Measurements from ENCODE around the gene NUP50. TPM values are rescaled to one million over a fixed set of nuclear protein-coding genes. Genes with fewer than 3 reads are reported as not detected.

NUP50 gene
- total RNA-seq, 4 donors from 2014 or later: 33.9 to 66.5 (median 57.7) TPM

DNA sequence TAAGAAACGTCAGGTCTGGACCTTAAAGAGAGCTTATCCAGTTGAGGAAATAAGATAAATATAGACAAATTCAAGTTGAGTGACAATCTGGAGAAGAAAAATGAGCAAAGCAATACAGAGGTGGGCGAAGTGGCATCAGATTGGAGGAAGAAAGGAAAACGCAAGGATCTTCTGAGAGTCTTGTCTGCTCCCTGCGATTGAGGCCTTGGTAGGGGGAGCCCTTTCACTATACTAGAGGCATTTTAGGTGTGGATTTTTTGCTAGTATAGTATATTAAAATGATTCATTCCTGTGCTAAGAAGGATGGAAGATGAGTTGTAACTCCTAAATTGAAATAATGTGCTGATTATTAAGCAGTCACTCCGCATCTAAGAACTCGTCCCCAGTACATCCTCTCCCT is 8.1 kb downstream of the NUP50 start:
- TF ChIP-seq, protein P1, sequence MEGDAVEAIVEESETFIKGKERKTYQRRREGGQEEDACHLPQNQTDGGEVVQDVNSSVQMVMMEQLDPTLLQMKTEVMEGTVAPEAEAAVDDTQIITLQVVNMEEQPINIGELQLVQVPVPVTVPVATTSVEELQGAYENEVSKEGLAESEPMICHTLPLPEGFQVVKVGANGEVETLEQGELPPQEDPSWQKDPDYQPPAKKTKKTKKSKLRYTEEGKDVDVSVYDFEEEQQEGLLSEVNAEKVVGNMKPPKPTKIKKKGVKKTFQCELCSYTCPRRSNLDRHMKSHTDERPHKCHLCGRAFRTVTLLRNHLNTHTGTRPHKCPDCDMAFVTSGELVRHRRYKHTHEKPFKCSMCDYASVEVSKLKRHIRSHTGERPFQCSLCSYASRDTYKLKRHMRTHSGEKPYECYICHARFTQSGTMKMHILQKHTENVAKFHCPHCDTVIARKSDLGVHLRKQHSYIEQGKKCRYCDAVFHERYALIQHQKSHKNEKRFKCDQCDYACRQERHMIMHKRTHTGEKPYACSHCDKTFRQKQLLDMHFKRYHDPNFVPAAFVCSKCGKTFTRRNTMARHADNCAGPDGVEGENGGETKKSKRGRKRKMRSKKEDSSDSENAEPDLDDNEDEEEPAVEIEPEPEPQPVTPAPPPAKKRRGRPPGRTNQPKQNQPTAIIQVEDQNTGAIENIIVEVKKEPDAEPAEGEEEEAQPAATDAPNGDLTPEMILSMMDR (IDR thresholded peaks at IDR 0.05): no peak
- ATAC-seq (ENCODE audit: low FRiP score) (no peak), DNase-seq (ENCODE audit: low spot score) (no peak)

DNA sequence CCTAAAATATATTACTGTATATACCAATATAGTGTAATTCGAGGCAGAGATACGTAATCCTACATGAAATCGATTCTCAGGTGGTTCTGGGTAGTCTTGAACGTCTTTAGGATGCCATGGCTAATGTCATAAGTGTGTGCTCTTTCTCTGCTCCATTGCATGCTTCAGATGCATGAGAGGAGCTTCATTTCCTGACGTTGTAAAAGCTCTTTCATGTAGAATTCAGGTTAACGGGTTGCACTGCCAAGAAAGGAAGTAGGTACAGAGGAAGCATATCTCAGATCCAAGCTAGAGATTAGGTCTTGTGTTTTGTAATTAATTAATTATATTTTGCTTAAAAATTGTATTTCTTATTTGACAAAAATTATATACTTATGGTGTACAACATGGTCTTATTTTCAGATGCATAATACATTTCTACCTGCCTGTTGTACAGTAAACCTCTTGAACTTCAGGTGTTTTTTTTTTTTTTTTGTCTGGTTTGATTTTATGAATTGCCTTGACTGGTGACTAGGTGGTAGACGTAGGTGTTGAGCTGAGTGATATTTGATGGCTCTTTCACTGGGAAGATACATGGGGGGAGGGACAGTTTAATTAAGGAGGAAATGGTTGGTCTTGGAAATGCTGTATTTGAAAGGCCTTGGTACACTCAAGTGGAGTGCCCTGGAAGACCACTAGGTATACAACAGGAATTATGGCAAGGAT is 9.3 kb downstream of the NUP50 start:
- no peak for DNase-seq (ENCODE audit: low spot score)
- no peak for ATAC-seq (ENCODE audit: low FRiP score)
- TF ChIP-seq, protein P1 (IDR thresholded peaks at IDR 0.05): no peak

DNA sequence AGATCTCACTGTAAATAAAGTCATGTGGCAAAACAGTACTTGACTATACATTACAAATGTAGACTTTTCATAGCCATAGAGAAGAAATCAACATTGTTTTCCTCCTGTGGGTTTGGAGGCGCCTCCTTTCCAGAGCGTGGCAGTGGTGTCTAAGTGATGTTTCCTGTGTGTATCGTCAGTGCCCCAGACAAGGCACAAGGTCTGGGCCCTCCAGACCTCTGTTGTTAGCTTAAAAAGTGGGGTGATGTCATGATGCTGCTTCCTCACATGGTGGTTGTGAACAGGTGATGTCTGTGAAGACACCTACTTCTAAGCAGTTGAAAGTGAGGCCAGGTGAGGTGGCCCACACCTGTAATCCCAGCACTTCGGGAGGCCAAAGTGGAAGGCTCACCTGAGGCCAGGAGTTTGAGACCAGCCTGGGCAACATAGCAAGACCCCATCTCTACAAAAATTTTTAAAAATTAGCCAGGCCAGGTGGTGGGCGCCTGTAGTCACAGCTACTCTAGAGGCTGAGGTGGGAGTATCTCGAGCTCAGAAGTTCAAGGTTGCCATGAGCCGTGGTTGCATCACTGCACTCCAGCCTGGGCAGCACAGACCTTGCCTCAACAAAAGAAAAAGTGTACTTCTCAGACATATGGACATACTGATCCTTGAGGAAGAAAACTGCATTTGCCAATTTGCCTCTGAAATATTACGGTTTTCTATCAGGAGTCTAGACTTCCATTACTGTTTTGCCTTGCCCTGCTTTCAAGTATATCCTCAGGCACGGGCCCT is 15.7 kb downstream of the NUP50 start:
- DNase-seq (ENCODE audit: low spot score) (no peak), ATAC-seq (ENCODE audit: low FRiP score) (no peak)
- TF ChIP-seq, protein P1 (IDR thresholded peaks at IDR 0.05): no peak

DNA sequence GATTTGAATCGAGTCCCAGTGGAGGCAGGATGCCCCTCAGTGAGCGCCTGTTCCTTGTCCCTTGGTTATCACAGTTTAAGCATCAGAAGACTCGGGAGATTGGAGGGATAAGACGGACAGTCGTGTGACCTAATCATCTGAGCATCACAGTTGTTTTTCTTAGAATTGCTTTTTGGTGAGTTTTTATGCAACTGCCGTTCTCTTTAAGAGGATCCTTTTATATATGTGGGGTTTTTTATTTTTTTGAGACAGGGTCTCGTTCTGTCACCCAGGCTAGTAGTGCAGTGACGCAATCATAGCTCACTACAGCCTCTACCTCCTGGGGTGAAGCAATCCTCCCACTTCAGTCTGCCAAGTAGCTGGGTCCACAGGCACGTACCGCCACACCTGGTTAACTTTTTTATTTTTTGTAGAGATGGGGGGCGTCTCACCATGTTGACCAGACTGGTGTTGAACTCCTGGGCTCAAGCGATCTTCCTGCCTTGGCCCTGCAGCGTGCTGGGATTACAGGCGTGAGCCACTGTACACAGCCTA is 16.5 kb downstream of the NUP50 start:
- DNase-seq (ENCODE audit: low spot score): no peak
- TF ChIP-seq, protein P1 (IDR thresholded peaks at IDR 0.05): no peak
- ATAC-seq (ENCODE audit: low FRiP score): no peak

DNA sequence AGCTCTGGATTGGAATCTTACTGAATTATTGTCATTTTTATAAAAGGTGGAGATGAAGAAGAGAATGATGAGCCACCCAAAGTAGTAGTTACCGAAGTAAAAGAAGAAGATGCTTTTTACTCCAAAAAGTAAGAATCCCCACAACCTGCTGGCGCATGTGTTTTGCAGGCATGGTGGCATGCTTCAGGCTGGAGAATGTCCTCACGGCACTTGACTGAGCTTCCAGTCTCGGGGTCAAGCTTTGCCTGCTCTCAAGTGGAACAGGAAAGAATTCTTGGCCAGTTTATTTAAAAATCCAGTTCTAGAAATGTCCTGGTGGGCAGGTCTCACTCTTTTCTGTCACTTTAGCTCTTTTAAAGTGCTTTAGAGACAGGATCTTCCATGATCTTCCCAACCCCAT is 17.5 kb downstream of the NUP50 start:
- DNase-seq (ENCODE audit: low spot score) (no peak), ATAC-seq (ENCODE audit: low FRiP score) (no peak)
- TF ChIP-seq, protein P1 (IDR thresholded peaks at IDR 0.05): no peak

DNA sequence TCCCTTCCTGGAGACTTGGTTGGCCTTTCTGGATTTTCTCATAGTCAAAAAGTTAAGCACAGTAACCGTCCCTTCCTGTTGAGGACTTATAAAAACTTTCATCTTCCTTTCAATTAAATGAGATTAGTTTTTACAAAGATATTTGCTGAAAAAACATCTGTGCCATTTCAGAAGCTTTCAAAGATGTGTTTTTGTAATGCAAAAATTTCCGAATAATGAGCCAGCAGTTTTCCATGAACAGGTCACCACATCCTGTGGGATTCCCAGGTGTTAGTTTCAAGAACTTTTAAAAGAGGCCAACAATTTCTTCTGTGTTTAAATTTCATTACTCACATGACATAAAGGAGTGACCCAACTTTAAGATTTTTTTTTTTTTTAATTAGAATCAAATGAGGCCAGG is 18.0 kb downstream of the NUP50 start:
- TF ChIP-seq, protein P1 (IDR thresholded peaks at IDR 0.05): no peak

More for the DNA sequence above, 18.0 kb downstream of the NUP50 start:
- no peak for DNase-seq (ENCODE audit: low spot score)
- no peak for ATAC-seq (ENCODE audit: low FRiP score)
